Lung microvascular endothelial cell (primary cell): Measurements from ENCODE around the gene OR6K6. TPM values are rescaled to one million over a fixed set of nuclear protein-coding genes. Genes with fewer than 3 reads are reported as not detected.

Source experiments
- DNase-seq, 2 donors: peaks; one replicate each; pipeline versions ENCODE4 v3.0.0 to v3.0.0-alpha.2; 2010; ENCODE audit warnings: low read depth in 2 of 2
- total RNA-seq: library from RNA; depleted of rRNA; stranded (reverse); fragments of >200 nt; gene quantifications from 2 replicates; pipeline ENCODE4 v1.2.1, GENCODE V29; 2014

OR6K6 gene, protein sequence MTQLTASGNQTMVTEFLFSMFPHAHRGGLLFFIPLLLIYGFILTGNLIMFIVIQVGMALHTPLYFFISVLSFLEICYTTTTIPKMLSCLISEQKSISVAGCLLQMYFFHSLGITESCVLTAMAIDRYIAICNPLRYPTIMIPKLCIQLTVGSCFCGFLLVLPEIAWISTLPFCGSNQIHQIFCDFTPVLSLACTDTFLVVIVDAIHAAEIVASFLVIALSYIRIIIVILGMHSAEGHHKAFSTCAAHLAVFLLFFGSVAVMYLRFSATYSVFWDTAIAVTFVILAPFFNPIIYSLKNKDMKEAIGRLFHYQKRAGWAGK
- total RNA-seq, result not detected in 2 replicates

DNA sequence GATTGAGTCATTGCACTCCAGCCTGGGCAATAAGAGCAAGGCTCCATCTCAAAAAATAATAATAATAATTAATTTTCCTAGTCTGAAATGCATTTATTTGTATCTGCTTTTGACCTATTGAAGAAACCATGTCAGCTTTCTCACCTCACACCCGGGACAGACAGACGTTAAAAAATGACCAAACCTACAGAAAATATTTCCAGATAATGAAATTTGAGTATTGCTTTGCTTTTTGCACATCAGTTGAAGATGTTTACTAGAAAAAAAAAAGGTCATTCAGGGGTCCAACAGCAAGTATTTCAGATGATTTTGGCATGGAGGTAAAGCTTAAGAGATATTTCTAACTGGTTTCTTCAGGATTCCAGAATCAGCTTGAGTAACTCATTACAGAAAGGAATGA is at the start of gene OR6K6:
TSS of gene OR6K6 (plus strand) at position 301 of the 400 bp plus-strand sequence. CDS start 168 bp downstream, outside the sequence.
- DNase-seq, result no peak

DNA sequence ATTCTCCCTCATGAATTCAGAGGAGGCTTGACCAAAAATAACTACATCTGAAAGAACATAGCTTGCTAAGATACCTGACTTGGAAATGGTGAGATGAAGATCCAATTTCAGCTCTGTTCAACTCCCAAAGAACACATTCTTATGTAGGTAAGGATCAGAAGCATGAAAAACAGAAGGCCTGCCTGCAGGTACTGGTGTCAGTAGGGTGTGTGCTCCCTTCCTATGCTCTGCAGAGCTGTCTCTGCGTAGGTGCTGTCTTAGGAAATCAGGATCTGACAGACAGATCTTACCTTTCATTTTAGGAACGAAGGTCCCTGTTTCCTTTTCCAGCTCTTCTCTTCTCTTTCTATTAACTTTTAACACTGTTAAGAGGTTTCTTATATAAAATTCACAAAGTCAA is 48.4 kb upstream of the OR6K6 start:
- DNase-seq, result no peak

DNA sequence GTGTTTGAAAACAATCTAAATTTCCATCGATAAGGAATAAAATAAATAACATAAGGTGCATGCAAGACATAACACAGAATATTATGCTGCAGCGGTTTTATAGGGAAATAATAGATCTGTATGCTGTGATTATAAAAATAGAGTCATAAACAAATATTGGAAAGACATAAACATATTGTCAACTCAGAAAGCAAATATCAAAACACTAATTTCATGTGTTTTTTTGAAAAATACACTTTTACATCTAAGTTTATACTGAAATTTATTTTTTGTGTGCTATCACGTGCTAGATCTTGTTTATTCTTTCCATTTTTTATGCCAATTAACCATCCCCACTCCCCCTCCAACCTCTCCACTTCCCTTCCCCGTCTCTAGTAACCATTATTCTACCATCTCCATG is 43.4 kb upstream of the OR6K6 start:
- DNase-seq, result no peak

DNA sequence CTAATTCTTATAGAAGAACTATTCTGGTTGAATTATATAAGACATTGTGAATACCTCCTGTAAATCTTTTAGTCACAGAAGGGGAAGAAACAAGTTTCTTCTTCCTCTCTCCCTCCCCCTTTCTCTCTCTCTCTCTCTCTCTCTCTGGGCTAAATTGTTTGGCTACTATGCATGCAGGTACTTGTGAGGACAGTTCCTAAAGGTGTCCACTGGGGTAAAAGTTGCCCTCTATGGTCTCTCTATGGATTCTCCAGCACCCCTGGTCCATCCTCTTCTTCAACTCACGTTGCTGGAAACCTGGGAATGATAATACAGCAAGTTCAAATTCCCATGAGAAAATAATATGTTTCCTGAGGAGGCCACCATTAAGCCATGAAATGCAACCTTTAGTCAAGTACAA is 39.8 kb upstream of the OR6K6 start:
- DNase-seq, result no peak

DNA sequence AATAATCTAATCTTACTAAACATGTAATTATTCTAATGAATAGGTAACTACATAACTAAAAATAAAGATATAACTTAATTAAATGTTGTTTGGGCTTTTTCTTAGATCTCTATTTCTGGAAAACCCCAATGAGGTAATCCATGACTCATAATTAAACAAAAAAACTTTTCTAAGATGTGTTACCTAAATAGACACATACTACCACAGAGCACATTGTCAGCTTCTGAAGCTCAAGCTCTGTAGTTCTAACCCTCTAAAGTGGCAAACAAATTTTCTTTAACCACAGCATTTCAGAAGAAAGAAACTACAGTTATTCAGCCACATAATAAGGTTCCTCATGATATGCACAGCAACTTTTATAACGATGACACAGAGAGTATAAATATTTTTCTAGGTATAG is 38.2 kb upstream of the OR6K6 start:
- DNase-seq, result no peak

DNA sequence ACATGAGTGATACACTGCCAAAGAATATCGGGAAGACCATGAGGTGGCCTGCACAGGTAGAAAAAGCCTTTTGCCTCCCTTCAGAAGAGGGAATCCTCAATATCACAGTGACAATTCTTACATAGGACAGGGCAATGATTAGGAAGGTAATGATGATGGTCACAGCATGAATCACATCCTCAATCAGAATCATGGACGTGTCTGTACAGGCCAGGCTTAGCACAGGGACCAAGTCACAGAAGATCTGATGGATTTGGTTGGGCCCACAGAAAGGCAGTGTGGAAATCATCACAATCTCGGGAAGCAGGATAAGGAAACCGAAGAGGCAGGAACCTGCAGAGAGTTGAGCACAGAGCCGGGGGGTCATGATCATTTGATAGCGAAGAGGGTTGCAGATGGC is 37.2 kb upstream of the OR6K6 start:
- DNase-seq, result no peak

DNA sequence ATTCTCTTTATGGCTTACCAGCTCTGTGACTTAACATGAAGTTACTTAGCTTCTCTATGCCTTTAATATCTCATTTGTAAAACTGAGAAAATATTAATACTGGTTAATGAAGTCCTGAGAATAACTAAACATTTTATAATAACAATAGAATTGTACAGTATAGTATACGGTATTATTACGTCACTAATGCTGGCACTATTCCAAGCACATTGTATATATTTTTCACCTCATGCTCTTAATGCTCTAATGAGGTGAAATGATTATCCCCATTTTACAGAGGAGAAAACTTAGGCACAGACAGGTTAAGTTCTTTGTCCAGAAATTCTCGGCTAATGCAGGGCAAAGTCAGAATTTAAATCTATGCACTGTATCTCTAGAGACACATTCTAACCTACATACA is 34.9 kb upstream of the OR6K6 start:
- DNase-seq, result no peak

DNA sequence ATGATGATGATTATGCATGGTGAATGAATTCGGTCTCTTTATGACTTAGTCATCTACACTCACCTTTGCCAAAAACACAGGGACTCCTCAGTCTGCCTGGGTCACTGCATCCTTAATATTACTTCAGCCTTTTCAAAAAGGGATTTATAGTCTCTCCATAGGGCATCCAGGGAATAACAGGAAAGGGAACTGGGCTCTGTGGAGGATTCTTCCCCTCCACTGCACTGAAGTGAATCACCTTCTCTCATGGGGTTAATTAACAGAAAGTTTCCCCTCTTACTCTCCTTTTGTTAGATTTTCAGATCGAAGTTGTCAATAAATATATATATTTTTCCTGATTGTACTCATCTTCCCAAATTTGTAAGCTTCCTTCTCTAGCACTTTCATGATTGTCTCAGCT is 33.9 kb upstream of the OR6K6 start, which contains the start of gene OR6K3:
TSS of gene OR6K3 (minus strand) at position 101 of the 400 bp plus-strand sequence. CDS start 2,605 bp downstream, outside the sequence.
- no peak for DNase-seq

DNA sequence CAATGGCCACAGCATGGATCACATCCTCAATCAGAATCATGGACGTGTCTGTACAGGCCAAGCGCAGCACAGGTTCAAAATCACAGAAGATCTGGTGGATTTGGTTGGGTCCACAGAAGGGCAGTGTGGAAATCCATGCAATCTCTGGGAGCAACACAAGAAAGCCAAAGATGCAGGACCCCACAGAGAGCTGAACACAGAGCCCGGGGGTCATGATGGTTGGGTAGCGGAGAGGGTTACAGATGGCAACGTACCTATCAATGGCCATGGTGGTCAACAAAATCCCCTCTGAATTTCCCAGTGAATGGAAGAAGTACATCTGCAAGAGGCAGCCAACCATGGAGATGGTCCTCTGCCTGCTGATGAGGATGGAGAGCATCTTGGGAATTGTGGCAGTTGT is 30.1 kb upstream of the OR6K6 start:
- no peak for DNase-seq

DNA sequence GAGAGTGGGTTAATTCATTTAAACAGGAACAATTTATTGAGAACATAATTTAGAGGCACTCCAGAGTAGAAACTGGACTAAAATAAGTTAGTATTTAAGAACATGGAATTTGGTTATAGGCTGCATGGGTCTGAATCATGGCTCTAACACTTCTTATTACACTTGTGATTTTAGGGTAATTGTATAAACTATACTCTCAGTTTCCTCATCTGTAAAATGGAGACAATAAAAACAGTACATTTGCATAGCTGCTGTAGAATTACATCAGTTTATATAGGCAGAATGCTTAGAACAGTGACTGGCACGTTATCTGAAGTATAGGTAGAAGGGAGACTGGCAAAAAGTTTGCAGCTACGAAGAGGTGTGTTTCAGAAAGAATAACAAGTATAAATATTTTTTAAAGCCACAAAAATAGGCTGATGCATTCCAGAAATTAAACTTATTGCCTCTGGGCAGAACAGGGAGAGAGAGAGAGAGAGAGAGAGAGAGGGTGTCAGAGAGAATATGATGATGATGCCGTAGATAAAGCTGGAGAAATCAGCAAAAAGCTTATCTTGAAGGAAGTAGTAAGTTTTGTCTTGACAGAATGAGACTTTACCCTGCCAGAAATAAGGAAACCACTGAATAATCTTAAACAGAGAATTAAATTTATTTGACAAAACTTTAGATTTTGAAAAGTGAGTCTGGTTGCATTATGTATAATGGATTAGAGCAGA is 25.9 kb upstream of the OR6K6 start:
- no peak for DNase-seq

DNA sequence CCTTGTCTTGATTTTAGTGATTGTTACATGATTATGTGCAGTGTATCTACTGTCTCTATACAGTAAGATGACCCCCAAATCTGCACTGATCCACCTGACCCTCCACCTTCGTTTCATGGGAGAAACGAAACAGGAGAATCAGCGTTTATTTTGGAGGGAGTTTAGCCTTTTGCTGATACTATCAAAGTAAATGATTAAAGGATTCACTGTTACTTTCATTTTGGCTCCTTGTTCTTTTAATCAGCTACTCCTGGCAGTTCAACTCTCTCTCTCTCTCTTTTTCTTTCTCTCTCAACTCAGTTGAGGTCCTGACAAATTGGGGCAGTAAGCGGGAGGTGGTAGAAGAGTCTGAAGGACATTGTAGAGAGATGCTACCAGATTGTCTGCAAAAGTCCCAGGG is 24.1 kb upstream of the OR6K6 start:
- no peak for DNase-seq

DNA sequence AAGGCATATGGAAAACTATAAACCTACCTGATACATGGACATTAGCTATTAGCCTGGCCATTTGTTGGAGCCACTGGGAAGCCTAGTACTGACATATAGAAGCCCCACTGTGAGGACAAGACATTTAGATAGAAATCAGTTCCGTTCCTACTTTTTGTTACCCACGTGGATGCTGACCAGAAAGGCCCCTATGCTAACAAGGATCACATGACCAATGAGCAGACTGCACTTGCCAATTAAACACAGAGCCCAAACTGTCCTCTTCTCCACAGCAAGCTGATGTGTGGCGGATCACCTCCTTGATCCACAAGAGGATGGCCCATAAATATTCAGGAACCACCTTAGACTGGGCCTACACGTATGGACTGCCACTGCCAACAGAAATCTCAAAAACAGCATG is 22.8 kb upstream of the OR6K6 start:
- DNase-seq, result no peak

DNA sequence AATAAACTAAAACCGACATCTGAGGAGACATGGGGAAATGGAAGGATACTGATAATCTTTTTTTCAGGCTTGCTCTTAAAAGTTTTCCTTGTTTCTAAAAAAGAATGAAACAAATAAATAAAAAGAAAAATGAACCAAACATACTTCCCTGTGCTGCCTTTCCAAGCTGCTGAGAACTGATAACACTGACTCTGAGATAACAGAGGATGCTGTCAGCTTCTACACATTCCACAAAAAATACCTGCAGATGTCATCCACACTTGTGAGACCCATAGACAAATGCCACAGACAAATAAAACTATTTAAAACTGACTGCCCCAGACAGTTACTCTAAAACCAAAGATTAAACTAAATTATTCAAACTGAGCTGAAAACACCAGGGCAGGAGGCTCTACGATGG is 22.0 kb upstream of the OR6K6 start:
- DNase-seq, result no peak

DNA sequence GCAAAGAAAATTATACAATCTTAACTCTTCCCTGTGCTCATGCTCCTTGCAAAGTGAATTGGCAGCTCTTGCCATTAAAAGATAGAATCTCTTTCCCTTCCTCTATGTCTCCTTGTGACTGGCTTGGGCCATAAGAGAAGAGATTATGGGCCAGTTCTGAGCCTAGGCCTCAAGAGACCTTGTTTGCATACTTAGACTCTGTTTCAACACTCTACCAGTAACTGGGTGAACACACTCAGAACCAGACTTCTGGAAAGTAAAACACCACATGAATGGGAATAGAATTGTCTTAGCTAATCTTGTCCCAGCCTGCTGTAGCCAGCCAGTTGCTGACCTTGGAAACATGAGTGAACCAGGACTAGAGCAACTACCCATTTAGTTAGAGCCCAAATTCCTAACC is 18.7 kb upstream of the OR6K6 start:
- no peak for DNase-seq

DNA sequence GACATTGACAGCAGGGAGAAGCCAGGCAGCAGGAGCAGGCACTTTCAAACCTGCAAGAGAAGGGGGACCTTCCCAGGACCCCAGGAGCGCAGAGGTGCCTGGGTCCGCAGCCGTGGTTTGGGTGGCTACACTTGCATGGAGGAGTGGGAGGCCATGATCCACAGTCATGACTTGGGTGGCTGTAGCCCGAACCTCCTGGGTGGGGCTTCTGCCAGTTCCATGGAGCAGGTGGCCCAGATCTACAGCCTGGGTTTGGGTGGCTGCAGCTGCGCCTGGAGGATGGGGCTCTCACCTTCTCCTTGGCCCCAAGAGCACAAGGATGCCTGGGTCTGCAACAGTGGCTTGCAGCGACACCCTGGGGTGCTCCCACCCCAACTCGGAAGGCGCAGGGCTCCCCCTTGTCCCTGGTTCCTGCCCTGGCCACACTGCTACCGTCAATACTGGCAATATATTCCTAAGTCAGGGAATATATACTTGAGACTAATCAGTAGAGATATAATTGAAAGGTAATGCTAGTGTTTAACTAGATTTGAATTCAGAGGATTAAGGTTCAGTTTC is 2.3 kb upstream of the OR6K6 start:
- no peak for DNase-seq

DNA sequence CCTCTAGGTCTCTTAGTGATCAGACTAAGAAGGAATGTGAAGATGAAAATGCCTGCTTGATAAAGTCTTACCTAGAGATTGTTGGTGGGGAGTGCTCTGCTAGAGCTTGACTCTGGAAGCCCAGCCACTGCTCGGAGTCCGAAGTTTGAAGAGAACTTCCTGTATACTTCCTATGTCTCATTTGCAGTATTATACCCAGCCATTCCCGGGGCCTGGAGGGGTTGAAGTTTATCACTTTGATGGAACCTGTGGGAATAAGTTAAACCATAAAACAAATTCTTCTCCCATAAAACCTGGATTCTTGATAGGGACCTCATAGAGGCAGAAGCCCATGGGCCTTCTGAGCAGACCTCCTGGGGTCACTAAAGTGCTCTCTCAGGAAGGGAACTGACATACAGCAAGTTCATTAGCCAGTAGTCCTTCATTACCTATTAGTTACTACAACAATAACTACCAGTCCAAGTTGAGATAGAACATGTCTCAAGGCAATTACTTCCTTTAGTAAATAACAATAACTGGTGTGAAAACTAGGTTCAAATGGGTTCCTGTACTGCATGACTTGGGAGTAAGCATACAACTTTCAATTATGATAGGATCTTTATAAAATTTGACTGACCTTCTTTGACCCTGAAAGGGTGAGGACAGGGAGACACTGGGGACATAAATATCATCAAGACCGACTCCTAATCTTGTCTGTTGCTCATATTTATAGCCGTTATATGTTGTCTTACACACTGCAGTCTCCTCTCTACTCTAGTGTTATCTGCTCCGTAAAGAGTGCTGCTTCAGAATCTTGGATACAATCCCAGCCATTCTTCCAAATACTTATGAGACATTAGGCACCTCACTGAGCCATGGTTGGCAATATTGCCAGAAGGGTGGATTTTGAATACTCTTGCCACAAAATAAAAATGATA is 17.7 kb downstream of the OR6K6 start, which contains the start of gene OR6N1:
TSS of gene OR6N1 (minus strand) at position 246 of the 917 bp plus-strand sequence. CDS start 5,513 bp downstream, outside the sequence.
- DNase-seq, result peak in 1 of 2 donors; percentile 41

DNA sequence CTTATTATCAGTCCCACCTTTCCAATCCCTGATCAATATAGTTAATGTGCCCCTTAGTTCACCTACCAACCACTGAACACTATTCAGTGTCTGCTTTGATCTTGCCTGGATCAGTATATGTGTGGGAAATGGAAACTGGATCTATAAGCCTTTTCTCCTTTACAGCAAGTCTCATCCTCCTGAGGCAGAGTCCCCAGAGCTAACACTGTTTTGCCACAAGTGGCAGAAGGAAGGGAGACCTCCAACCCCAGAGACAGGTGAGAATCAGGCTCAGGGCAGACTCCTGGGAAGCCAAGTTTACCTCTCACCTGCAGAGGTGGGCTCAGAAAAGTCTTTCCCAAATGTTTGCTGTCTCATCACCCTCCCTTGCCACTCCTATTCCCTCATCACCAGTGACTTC is 26.6 kb downstream of the OR6K6 start, which contains the start of gene OR6N2:
TSS of gene OR6N2 (minus strand) at position 101 of the 400 bp plus-strand sequence. CDS start 3,569 bp downstream, outside the sequence.
- no peak for DNase-seq

DNA sequence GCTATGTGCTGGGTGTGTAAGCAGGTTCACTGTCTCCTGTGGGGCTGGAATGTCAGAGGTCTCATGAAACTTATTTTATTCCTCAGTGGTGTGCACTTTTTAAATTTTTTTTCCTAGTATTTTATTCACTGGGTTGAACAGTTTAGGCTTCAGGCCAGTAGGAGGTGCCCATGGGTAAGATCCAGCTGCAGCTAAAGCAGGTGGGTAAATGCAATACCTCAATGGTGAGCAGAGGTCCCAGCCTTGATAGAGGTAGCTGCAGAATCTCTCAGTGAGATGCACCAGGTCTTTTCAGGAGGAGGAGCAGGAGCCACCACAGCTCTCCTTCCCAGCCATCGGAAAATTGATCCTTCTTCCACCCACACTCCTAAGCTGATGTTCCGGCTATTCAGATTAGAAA is 39.1 kb downstream of the OR6K6 start:
- DNase-seq, result peak in 1 of 2 donors; percentile 7

DNA sequence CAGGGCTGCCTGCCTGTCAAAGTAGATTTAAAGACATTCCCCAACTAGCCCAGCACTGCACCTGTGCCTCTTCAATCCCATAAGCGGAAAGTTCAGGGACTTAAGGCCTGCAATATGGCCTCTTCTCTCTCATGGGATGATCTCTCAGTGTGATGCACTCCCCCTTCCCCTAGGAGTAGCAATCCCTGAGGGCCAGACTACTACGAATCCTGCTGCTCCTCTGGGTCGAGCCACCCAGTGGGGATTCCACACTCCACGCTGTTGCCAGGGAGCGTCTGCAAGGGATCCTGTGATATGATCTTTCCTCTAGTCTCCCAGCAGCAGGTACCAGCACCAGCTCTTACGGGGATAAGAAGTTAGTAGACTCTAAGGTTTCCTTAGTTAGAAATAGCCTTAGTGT is 39.7 kb downstream of the OR6K6 start:
- DNase-seq, result no peak

DNA sequence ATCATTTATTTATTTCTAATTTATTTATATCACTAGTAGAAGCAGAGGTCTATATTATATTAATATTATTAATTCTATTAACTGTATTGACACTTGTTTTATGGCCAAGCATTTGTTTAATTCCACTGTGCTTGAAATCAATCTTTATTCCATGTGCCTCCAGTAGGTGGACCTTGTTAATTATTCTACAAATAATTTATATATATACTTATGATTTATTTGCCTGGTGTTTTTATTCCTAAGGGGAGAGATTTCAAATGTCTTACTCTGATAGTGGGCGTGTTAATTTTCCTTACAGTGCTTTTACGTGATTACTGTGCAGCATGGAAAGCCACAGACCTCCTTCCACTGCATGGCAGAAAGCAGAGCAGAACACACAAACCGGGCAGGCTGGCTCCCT is 44.0 kb downstream of the OR6K6 start:
- DNase-seq, result peak in 1 of 2 donors; percentile 8

DNA sequence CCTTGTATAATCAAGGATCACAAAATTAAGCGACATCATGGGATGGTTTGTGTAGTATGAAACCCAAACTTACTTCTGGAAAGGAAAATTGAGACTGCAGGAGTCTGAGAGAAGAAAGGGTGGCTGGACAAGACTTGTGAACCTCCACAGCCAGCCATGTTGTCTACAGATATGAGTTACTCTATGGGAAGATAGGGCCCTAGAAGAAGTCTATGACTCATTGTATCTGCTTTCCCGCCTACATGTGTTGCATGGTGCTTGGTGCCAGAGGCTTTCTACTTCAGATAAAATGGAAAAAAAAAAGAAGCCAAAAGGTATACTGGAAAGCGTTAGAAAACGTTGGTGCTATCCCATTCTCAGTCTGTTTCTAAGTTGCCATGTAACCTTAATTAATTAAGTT is 45.2 kb downstream of the OR6K6 start:
- no peak for DNase-seq
